Right atrium auricular region (tissue), 2 donors: ENCODE data around the gene PSAT1. TPM values are rescaled to one million over a fixed set of nuclear protein-coding genes. Genes with fewer than 3 reads are reported as not detected.

Experiments
- DNase-seq: peaks from one replicate; pipeline ENCODE4 v3.0.0-alpha.2; 2019; ENCODE audit warnings: low spot score
- H3K27ac ChIP-seq, 2 donors: fragments of 200-600 bp; sonication (generic); 1 replicate in 1 of 2; 2 replicates in 1 of 2; pipeline ENCODE4 v1.5.1; 2016 to 2019
- H3K27me3 ChIP-seq, 2 donors: fragments of 200-600 bp; sonication (generic); one replicate each; pipeline versions ENCODE4 v1.5.1 to v1.6.0; 2017 to 2019
- H3K36me3 ChIP-seq: fragments of 200-600 bp; sonication (generic); one replicate; pipeline ENCODE4 v1.5.1; 2016
- H3K4me1 ChIP-seq, 2 donors: fragments of 200-600 bp; sonication (generic); one replicate each; pipeline versions ENCODE4 v1.5.1 to v1.6.0; 2017 to 2019
- H3K4me3 ChIP-seq, 2 donors: fragments of 200-600 bp; sonication (generic); 1 replicate in 1 of 2; 2 replicates in 1 of 2; pipeline ENCODE4 v1.5.1; 2017 to 2019; ENCODE audit warnings: mild to moderate bottlenecking in 1 of 2, moderate library complexity in 1 of 2
- H3K9me3 ChIP-seq, 2 donors: fragments of 200-600 bp; sonication (generic); one replicate each; pipeline ENCODE4 v1.5.1; 2019
- CTCF ChIP-seq, 2 donors: fragments of 200-600 bp; sonication (generic); IDR thresholded peaks; one replicate each; pipeline ENCODE4 v1.5.1; 2019; ENCODE audit warnings: antibody characterized with exemption in 2 of 2
- total RNA-seq, 2 donors: library from RNA; depleted of rRNA; stranded (reverse); fragments of >200 nt; gene quantifications; one replicate each; pipeline ENCODE4 v1.1.0, GENCODE V29; 2016

PSAT1 gene
- total RNA-seq = under 1 TPM; 0.31 to 0.78 TPM

DNA sequence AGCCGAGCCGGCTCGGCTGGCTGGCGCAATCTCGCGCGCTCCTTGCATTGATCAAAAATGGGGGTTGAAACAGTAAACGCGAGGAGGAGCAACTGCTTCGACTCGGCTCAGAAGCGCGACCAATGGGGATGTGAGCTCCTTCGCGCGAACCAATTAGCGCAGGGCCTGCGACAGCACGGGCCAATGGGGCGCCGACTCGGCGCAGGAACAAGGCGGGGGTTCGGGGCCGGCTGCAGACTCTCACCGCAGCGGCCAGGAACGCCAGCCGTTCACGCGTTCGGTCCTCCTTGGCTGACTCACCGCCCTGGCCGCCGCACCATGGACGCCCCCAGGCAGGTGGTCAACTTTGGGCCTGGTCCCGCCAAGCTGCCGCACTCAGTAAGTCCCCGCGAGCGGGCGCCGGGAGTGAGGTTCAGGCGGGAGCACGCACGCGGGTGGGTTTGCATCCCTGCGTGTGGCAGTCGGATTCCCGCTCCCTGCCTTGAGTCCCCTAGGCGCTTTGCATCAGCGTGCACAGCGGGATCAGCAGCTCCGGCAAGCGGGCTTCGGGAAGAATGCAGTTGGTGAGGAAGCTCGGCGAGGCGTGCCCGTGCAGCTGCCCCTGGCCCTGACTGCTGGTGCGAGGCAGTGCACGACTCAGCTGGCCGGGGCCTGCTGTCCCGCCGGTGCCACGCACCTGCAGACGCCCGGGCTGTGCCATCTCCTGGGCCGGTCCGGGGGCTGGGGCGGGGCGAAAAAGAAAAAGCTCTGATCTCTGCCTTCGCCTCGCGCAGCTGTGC, at the start of gene PSAT1:
PSAT1 (plus strand) TSS at position 233 of the 779 bp plus-strand sequence; CDS start at position 319, 86 bp downstream.
- DNase-seq = peak; percentile 91
- peak within 1 kb of the TSS; percentile 43 to 58 for H3K4me3 ChIP-seq
- H3K27me3 ChIP-seq = peaks cover 0 to 4% of the 10 kb centered on the region in 2 donors
- peak in 1 of 2 donors; percentile 30 for TF ChIP-seq CTCF (IDR thresholded peaks at IDR 0.05)
- no peaks in the 10 kb centered on the region for H3K36me3 ChIP-seq
- peak within 1 kb of the TSS in 1 of 2 donors; percentile 22 for H3K27ac ChIP-seq
- H3K4me1 ChIP-seq = peaks cover 0 to 26% of the 10 kb centered on the region in 2 donors
- no peaks in the 10 kb centered on the region for H3K9me3 ChIP-seq

DNA sequence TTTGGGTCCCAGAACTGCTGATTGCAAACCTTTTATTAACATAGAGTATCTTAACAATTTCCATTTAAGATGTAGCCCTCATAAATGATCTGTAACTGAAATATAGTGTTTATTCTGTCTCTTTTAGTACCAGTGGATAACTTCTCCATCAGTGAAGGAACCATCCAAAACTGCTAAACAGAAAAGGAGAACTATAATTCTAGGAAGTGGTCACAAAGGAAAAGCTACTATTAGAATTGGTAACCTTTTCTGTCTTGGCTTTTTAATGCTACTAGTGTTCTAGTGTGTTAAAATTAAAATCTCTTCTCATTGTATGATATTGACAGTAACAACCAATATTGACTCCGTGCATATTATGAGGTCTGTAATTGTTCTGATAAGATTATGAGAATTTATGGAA, 48.3 kb upstream of the PSAT1 start:
- Histone ChIP-seq H3K4me1 (no peaks in the 10 kb centered on the region), H3K36me3 (peaks cover 7% of the 10 kb centered on the region), H3K27me3 (no peaks in the 10 kb centered on the region), H3K27ac (no peak overlapping the region), H3K4me3 (no peak overlapping the region), H3K9me3 (no peaks in the 10 kb centered on the region)
- no peak for DNase-seq
- no peak for TF ChIP-seq CTCF (IDR thresholded peaks at IDR 0.05)

DNA sequence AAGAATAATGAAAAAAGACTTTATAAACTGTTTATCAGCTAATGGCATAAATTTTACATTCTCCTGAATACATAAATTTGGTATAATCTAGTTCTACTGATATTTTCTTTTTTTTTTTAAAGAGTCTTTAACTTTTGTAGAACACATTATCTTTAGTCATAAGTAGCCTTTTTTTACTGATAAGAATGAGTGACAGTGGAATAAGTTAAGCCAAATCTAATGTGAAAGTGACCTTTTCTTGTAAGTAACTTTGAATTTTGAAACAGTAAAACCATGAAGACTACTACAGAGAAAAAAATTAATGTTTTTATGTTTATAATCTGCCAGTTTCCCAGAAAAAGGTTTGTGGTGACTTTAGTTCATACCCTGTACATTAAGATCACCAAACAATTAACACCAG, 47.4 kb upstream of the PSAT1 start:
- no peak for TF ChIP-seq CTCF (IDR thresholded peaks at IDR 0.05)
- Histone ChIP-seq H3K27ac (no peak overlapping the region), H3K4me3 (no peak overlapping the region), H3K9me3 (no peaks in the 10 kb centered on the region), H3K36me3 (no peaks in the 10 kb centered on the region), H3K27me3 (no peaks in the 10 kb centered on the region), H3K4me1 (no peaks in the 10 kb centered on the region)
- no peak for DNase-seq

- no peaks in the 10 kb centered on the region for H3K4me1 ChIP-seq
- no peaks in the 10 kb centered on the region for H3K9me3 ChIP-seq
- H3K4me3 ChIP-seq = no peak overlapping the region
- H3K36me3 ChIP-seq = no peaks in the 10 kb centered on the region
- no peak for DNase-seq
- H3K27ac ChIP-seq = no peak overlapping the region
- H3K27me3 ChIP-seq = no peaks in the 10 kb centered on the region
- TF ChIP-seq CTCF (IDR thresholded peaks at IDR 0.05) = no peak
Observed at GRCh38 chr9:78252616-78253015, 44.3 kb upstream of the PSAT1 start.

DNA sequence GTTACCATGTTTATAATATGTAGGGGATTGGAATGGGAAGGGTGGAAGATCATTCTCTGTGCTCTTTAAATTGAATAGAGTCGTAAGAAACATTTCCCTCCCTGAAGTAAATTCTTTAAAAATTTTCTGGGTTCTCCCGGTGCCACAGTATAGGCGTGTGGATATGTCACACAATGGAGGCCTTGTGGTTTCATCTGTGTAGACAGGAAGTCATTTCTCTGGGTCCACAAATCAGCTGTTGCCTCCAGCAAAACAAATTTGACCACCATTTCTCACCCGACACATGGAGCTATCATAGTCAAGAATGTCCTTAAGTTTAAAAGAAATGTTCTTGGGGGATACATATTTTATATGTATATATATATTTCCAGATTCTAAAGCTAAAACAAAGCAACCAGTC, 43.6 kb upstream of the PSAT1 start:
- H3K9me3 ChIP-seq = no peaks in the 10 kb centered on the region
- no peak overlapping the region for H3K27ac ChIP-seq
- no peaks in the 10 kb centered on the region for H3K27me3 ChIP-seq
- no peaks in the 10 kb centered on the region for H3K36me3 ChIP-seq
- no peak for DNase-seq
- H3K4me1 ChIP-seq = no peaks in the 10 kb centered on the region
- no peak overlapping the region for H3K4me3 ChIP-seq
- TF ChIP-seq CTCF (IDR thresholded peaks at IDR 0.05) = no peak
